ENCODE results near the gene DDX10.
"Not testable (repeated sequence)": the region's sequence is repeated elsewhere in the genome, so short reads cannot be mapped to it uniquely, and the experiment has no call there.

DDX10 gene

DNA sequence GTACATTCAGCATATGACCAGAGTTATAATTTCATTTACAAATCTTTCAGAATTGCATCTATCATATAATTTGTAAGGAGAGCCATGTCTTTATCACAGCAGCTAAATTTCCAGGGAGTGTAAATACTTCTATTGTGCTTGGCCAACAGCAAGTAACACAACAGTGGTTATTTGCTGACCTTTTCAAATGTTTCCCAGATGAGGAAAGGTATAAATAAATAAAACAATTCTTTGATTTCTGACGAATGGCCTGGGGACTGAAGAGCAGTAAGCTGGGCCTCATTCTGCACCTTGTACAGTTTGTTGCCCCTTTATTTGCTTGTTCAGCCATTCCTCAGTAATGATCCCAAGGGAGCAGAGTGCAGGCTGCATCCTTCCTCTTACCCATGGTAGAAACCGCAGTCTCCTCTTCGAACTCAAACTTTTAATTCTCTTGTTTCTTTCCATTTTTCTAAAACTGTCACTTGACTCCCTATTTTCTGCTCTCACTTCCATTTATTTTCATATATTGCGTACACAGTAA lies 132.8 kb downstream of the DDX10 start:
- H3K36me3 ChIP-seq (ENCODE audit: insufficient read depth, low read length), result no peaks in the 10 kb centered on the region
- no peak overlapping the region for H3K9ac ChIP-seq (ENCODE audit: low read depth, low read length)
- peaks cover 6% of the 10 kb centered on the region; the same call in 1 of the 2 replicates for H3K4me1 ChIP-seq (ENCODE audit: insufficient read depth, low read length)
- WGBS, result 94% methylated on average over 4 of the region's 4 CpGs
- H3K27ac ChIP-seq (ENCODE audit: low read depth, low read length), result no peak overlapping the region
- H3K27me3 ChIP-seq (ENCODE audit: insufficient read depth, low read length), result no peaks in the 10 kb centered on the region
- H3K4me3 ChIP-seq (ENCODE audit: low read length), result no peak overlapping the region
- H3K9me3 ChIP-seq (ENCODE audit: insufficient read depth, low read depth, low read length), result no peaks in the 10 kb centered on the region

DNA sequence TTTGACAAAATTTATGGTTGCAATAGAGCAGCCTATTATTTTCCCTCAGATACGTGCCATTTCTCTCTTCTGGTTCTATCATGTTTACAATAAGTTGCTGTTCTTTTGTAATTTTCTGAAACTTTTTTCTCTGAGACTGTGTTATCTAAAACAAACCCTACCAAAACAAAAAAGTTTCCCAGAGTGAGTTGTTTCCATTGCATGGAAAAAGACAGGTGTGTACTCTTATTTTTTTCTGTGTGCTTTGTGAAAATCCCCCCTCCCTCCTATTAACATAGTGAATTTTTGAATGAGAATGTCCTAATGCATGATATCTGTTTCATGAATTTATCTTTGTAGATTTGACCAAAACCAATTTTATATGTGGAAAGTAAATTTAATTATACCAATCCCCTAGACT lies 137.6 kb downstream of the DDX10 start:
- Histone ChIP-seq H3K36me3 (ENCODE audit: insufficient read depth, low read length) (no peaks in the 10 kb centered on the region), H3K4me3 (ENCODE audit: low read length) (no peak overlapping the region), H3K4me1 (ENCODE audit: insufficient read depth, low read length) (no peaks in the 10 kb centered on the region), H3K9me3 (ENCODE audit: insufficient read depth, low read depth, low read length) (no peaks in the 10 kb centered on the region), H3K9ac (ENCODE audit: low read depth, low read length) (no peak overlapping the region), H3K27me3 (ENCODE audit: insufficient read depth, low read length) (no peaks in the 10 kb centered on the region), H3K27ac (ENCODE audit: low read depth, low read length) (no peak overlapping the region)
- 100% methylated on average over 1 of the region's 1 CpG for WGBS

DNA sequence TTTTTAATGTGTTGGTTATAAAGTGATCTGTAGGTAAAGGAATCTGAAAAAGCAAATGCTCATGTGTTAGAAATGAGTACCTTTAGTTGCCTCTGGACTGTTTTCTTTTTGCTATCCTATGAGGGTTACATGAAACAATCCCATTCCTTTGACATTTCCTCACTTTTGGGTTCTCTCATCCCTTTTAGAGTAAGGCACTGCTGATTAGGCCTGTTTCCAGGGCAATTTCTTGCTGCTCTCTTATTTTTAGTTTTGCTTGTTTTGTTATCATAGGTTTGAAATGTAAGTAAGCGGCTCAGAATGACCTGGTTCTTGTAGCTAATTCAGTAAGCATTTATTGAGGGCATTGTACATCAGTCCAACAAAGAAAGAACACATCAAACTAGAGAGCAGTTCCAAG lies 138.9 kb downstream of the DDX10 start:
- Histone ChIP-seq H3K36me3 (ENCODE audit: insufficient read depth, low read length) (no peaks in the 10 kb centered on the region), H3K4me1 (ENCODE audit: insufficient read depth, low read length) (no peaks in the 10 kb centered on the region), H3K9me3 (ENCODE audit: insufficient read depth, low read depth, low read length) (no peaks in the 10 kb centered on the region), H3K9ac (ENCODE audit: low read depth, low read length) (no peak overlapping the region), H3K27ac (ENCODE audit: low read depth, low read length) (no peak overlapping the region), H3K27me3 (ENCODE audit: insufficient read depth, low read length) (no peaks in the 10 kb centered on the region), H3K4me3 (ENCODE audit: low read length) (no peak overlapping the region)
- WGBS, result 100% methylated on average over 1 of the region's 1 CpG

DNA sequence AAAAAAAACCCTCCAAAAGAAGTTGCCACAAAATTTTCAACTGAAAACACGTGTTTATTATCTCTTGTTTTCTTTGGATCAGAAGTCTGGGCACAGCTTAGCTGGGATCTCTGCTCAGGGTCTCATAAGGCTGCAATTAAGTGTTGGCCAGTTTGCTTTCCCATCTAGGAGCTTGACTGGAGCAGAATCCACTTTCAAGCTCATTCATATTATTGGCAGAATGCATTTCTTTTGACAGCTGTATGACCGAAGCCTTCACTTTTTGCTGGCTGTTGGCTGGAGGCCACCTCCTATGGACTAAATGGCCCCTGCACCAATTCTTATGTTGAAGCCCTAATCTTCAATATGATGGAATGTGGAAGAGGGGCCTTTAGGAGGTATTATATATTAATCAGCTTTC lies 139.6 kb downstream of the DDX10 start:
- H3K27ac ChIP-seq (ENCODE audit: low read depth, low read length), result no peak overlapping the region
- 99% methylated on average over 2 of the region's 2 CpGs for WGBS
- H3K9ac ChIP-seq (ENCODE audit: low read depth, low read length), result no peak overlapping the region
- H3K36me3 ChIP-seq (ENCODE audit: insufficient read depth, low read length), result no peaks in the 10 kb centered on the region
- H3K9me3 ChIP-seq (ENCODE audit: insufficient read depth, low read depth, low read length), result no peaks in the 10 kb centered on the region
- no peak overlapping the region for H3K4me3 ChIP-seq (ENCODE audit: low read length)
- H3K4me1 ChIP-seq (ENCODE audit: insufficient read depth, low read length), result no peaks in the 10 kb centered on the region
- H3K27me3 ChIP-seq (ENCODE audit: insufficient read depth, low read length), result no peaks in the 10 kb centered on the region

DNA sequence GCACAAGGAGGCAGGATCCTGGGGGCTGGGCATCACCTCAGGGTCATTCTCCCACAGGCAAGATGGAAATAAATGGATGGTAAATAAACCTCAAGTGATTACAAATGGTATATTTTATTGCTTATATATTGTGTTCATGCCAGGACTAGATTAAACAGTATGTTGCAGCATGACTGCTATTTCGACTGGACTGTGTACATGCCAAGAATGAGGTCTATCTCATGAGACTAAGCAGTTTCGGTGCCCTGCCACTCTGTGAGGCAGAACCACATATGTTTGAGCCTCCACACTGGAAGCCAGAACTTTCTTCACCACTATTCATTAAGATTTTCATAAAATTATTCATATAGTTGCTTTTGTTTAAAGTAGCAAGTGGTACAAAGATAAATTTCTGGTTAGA lies 140.2 kb downstream of the DDX10 start:
- Histone ChIP-seq H3K4me1 (ENCODE audit: insufficient read depth, low read length) (no peaks in the 10 kb centered on the region), H3K27ac (ENCODE audit: low read depth, low read length) (no peak overlapping the region), H3K36me3 (ENCODE audit: insufficient read depth, low read length) (no peaks in the 10 kb centered on the region), H3K9me3 (ENCODE audit: insufficient read depth, low read depth, low read length) (no peaks in the 10 kb centered on the region), H3K4me3 (ENCODE audit: low read length) (no peak overlapping the region), H3K27me3 (ENCODE audit: insufficient read depth, low read length) (no peaks in the 10 kb centered on the region), H3K9ac (ENCODE audit: low read depth, low read length) (no peak overlapping the region)
- 100% methylated on average over 2 of the region's 2 CpGs for WGBS

DNA sequence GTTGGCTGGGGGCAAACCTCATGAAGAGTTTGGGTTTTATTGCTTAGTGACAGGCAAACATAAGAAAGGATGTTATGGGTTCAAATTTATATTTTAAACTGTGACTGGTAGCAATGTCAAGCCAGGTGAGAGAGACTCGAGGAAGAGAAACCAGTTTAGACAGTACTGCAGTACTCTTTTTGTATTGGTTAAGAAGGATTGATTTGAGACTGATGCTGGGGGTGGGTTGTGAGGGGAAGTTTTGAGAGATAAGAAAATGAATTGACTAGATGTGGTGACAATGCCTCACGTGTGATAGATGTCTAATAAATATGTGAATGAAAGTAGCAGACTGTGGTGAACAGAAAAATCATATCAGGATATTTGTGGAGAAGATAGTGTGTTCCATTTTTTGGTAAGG lies 142.4 kb downstream of the DDX10 start:
- Histone ChIP-seq H3K27ac (ENCODE audit: low read depth, low read length) (no peak overlapping the region), H3K9ac (ENCODE audit: low read depth, low read length) (no peak overlapping the region), H3K27me3 (ENCODE audit: insufficient read depth, low read length) (no peaks in the 10 kb centered on the region), H3K9me3 (ENCODE audit: insufficient read depth, low read depth, low read length) (no peaks in the 10 kb centered on the region), H3K4me1 (ENCODE audit: insufficient read depth, low read length) (no peaks in the 10 kb centered on the region), H3K4me3 (ENCODE audit: low read length) (no peak overlapping the region), H3K36me3 (ENCODE audit: insufficient read depth, low read length) (no peaks in the 10 kb centered on the region)
- 91% methylated on average over 2 of the region's 2 CpGs for WGBS

DNA sequence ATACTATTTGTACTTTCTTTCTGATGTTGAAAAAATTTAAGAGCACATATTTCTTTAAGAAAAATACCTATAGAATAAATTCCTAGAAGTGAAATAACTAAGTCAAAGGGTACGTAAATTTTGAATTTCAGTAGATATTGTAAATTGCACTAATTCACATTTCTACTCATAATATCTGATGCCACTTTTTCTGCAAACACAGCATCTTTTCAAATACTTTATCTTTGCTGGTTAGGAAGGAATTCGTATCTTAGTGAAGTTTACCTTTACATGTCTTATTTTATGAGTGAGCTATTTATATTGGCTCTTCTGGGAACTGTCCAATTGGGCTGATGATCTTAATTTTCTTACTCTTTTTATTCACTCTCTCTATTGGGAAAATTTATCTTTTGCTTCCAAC lies 148.2 kb downstream of the DDX10 start:
- WGBS, result 100% methylated on average over 1 of the region's 2 CpGs
- H3K9ac ChIP-seq (ENCODE audit: low read depth, low read length), result no peak overlapping the region
- H3K27ac ChIP-seq (ENCODE audit: low read depth, low read length), result no peak overlapping the region
- no peaks in the 10 kb centered on the region for H3K4me1 ChIP-seq (ENCODE audit: insufficient read depth, low read length)
- H3K27me3 ChIP-seq (ENCODE audit: insufficient read depth, low read length), result no peaks in the 10 kb centered on the region
- no peaks in the 10 kb centered on the region for H3K36me3 ChIP-seq (ENCODE audit: insufficient read depth, low read length)
- no peak overlapping the region for H3K4me3 ChIP-seq (ENCODE audit: low read length)
- H3K9me3 ChIP-seq (ENCODE audit: insufficient read depth, low read depth, low read length), result no peaks in the 10 kb centered on the region

DNA sequence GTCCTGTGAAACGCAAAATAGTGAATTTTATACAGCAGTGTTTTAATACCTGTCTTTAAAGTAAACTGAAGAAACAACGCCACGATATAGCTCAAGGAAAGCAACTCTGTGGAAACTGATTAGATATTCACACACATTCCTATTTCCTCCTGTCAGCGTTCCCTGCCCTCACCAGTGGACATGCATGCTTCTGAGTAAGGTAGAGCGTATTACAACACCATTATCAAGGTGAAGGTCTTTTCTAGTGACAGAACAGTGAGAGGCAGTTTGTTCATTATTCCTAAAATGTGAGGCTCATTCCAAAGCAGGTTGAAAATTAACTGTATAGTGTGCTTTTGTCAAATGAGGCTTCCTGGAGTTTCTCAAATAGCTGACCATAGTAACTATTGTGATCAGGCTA lies 153.1 kb downstream of the DDX10 start:
- WGBS, result 95% methylated on average over 5 of the region's 5 CpGs

DNA sequence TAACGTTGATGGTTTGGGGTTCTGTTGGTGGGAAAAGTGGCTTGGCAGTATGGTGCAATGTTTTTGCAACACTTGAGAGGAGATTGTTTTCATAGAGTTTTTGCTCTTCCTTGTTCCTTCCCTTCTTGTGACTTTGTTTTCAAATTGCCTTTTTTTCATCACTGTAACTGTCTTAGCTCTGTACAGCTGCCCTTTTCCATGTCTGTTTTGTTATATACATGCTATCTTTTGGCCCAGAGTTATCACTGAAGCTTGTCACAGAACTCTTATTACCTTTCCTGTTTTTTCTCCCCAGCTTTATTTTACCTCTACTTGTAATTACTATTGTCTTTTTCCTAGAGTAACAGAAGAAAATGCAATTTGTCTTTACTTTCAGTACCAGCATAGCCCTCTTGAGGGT lies 154.1 kb downstream of the DDX10 start:
- no peaks in the 10 kb centered on the region for H3K9me3 ChIP-seq (ENCODE audit: insufficient read depth, low read depth, low read length)
- no peaks in the 10 kb centered on the region for H3K27me3 ChIP-seq (ENCODE audit: insufficient read depth, low read length)
- H3K36me3 ChIP-seq (ENCODE audit: insufficient read depth, low read length), result no peaks in the 10 kb centered on the region
- no peak overlapping the region for H3K27ac ChIP-seq (ENCODE audit: low read depth, low read length)
- H3K4me3 ChIP-seq (ENCODE audit: low read length), result no peak overlapping the region
- no peaks in the 10 kb centered on the region for H3K4me1 ChIP-seq (ENCODE audit: insufficient read depth, low read length)
- 100% methylated on average over 1 of the region's 1 CpG for WGBS
- H3K9ac ChIP-seq (ENCODE audit: low read depth, low read length), result no peak overlapping the region

More for the DNA sequence above, 153.1 kb downstream of the DDX10 start:
- Histone ChIP-seq H3K4me1 (ENCODE audit: insufficient read depth, low read length) (no peaks in the 10 kb centered on the region), H3K9me3 (ENCODE audit: insufficient read depth, low read depth, low read length) (no peaks in the 10 kb centered on the region), H3K27me3 (ENCODE audit: insufficient read depth, low read length) (no peaks in the 10 kb centered on the region), H3K27ac (ENCODE audit: low read depth, low read length) (no peak overlapping the region), H3K9ac (ENCODE audit: low read depth, low read length) (no peak overlapping the region), H3K4me3 (ENCODE audit: low read length) (no peak overlapping the region), H3K36me3 (ENCODE audit: insufficient read depth, low read length) (no peaks in the 10 kb centered on the region)

DNA sequence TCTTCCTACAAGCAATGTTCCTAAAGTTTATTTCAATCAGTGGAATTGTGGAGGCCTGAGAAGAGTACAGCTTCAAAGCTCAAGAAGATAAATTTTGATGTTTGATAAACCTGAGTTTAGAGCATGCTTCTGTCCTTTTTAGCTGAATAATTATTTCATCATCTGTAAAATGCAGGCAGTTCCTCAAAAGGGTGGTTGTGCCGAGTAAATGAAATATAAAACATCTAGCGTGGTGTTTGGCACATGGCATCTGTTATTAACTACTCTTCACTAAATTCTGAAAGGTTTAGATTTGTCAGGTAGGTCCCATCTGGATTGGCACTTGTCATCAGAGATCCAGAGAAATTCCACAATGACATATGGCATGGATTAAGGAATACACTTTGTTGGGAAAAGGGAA lies 155.1 kb downstream of the DDX10 start:
- H3K27me3 ChIP-seq (ENCODE audit: insufficient read depth, low read length), result no peaks in the 10 kb centered on the region
- H3K27ac ChIP-seq (ENCODE audit: low read depth, low read length), result no peak overlapping the region
- no peaks in the 10 kb centered on the region for H3K4me1 ChIP-seq (ENCODE audit: insufficient read depth, low read length)
- no peaks in the 10 kb centered on the region for H3K9me3 ChIP-seq (ENCODE audit: insufficient read depth, low read depth, low read length)
- H3K36me3 ChIP-seq (ENCODE audit: insufficient read depth, low read length), result no peaks in the 10 kb centered on the region
- WGBS, result 92% methylated on average over 2 of the region's 2 CpGs
- no peak overlapping the region for H3K4me3 ChIP-seq (ENCODE audit: low read length)
- no peak overlapping the region for H3K9ac ChIP-seq (ENCODE audit: low read depth, low read length)

DNA sequence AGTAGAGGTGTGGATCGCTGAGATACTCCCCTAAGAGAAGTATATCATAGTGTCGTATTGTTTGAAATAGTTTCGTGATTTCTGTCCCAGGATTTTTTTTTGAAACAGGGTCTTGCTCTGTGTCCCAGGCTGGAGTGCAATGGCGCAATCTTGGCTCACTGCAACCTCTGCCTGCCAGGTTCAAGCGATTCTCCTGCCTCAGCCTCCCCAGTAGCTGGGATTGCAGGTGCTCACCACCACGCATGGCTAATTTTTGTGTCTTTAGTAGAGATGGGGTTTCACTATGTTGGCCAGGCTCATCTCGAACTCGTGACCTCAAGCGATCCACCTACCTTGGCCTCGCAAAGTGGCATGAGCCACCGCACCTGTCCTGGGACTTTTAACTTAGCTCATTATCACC lies 159.1 kb downstream of the DDX10 start:
- not testable (repeated sequence) for H3K9ac ChIP-seq (ENCODE audit: low read depth, low read length); H3K27ac ChIP-seq (ENCODE audit: low read depth, low read length); H3K4me1 ChIP-seq (ENCODE audit: insufficient read depth, low read length); H3K4me3 ChIP-seq (ENCODE audit: low read length); H3K36me3 ChIP-seq (ENCODE audit: insufficient read depth, low read length); H3K27me3 ChIP-seq (ENCODE audit: insufficient read depth, low read length); H3K9me3 ChIP-seq (ENCODE audit: insufficient read depth, low read depth, low read length)
- 96% methylated on average over 11 of the region's 11 CpGs for WGBS

DNA sequence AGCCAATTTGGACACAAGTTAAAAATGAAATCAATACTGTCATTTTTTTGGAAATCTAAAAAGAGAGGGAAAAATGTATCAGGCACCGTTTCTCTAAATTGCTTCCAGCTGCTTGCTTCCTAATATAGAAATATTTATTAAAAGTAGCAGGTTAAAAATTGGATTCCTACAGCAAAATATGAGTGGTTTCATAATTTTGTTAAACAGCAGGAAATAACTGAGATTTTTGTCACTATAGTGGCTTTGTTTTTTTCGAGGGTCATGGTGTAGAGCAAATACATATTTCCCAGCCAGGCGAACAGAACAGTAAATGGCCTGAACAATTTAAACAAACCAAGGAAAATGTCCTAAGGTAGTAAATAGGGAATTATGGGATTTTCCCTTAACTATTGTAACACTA lies 159.7 kb downstream of the DDX10 start:
- 100% methylated on average over 1 of the region's 3 CpGs for WGBS
- Histone ChIP-seq H3K27me3 (ENCODE audit: insufficient read depth, low read length) (no peaks in the 10 kb centered on the region), H3K9ac (ENCODE audit: low read depth, low read length) (no peak overlapping the region), H3K27ac (ENCODE audit: low read depth, low read length) (no peak overlapping the region), H3K36me3 (ENCODE audit: insufficient read depth, low read length) (no peaks in the 10 kb centered on the region), H3K4me3 (ENCODE audit: low read length) (no peak overlapping the region), H3K9me3 (ENCODE audit: insufficient read depth, low read depth, low read length) (no peaks in the 10 kb centered on the region), H3K4me1 (ENCODE audit: insufficient read depth, low read length) (no peaks in the 10 kb centered on the region)

Data from HUES64 (cell line).